Stimulated activated CD4-positive, alpha-beta T cell treated with anti-CD3 and anti-CD28 coated beads, Interleukin-2, amount 100 ng/mL, for 4 hours (primary cell): ENCODE results near the gene RBM26.

Experiments used
- DNase-seq: peaks from one replicate; pipeline ENCODE4 v3.0.0-alpha.2; 2020; ENCODE audit warnings: low read depth

The RBM26 gene, protein sequence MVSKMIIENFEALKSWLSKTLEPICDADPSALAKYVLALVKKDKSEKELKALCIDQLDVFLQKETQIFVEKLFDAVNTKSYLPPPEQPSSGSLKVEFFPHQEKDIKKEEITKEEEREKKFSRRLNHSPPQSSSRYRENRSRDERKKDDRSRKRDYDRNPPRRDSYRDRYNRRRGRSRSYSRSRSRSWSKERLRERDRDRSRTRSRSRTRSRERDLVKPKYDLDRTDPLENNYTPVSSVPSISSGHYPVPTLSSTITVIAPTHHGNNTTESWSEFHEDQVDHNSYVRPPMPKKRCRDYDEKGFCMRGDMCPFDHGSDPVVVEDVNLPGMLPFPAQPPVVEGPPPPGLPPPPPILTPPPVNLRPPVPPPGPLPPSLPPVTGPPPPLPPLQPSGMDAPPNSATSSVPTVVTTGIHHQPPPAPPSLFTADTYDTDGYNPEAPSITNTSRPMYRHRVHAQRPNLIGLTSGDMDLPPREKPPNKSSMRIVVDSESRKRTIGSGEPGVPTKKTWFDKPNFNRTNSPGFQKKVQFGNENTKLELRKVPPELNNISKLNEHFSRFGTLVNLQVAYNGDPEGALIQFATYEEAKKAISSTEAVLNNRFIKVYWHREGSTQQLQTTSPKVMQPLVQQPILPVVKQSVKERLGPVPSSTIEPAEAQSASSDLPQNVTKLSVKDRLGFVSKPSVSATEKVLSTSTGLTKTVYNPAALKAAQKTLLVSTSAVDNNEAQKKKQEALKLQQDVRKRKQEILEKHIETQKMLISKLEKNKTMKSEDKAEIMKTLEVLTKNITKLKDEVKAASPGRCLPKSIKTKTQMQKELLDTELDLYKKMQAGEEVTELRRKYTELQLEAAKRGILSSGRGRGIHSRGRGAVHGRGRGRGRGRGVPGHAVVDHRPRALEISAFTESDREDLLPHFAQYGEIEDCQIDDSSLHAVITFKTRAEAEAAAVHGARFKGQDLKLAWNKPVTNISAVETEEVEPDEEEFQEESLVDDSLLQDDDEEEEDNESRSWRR

DNA sequence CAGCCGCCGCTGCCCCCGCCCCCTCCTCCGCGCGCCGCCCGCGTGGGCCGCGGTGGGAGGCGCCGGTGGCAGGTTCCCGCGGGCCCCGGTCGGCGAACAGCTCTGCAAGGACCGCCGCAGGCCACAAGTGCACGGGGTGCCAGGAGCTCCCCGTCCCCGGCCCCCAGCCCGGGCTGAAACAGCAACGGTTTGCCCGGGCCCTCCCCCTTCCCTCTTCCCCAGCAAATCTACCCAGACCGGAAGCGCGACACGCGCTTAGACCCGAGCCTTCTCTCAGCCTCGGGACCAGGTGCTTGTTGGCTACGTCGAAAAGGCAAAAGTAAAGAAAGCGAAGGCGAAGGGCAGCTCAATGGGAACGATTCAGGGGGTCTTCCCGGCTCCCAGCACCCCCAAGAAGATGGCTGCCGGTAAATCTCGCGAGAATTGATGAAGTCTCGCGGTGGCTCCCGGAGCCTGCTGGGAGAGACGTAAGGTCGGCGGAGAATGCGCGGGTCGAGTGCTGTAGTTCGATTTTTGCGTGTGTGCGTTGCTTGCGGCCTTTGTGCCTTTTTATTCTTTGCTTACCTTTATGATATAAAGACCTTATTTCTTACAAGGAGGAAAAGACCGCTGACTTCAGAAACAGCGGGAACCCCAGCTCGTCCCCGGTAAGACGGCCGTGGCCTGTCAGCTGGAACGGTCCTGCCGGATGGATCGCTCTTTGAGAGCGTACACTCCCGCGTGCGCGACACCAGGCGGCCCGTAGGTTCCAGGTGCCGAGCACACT lies at the start of gene RBM26:
TSS of gene RBM26 (minus strand) at position 425 of the 766 bp plus-strand sequence. CDS start 481 bp downstream, outside the sequence.
- DNase-seq: peak; percentile 90

DNA sequence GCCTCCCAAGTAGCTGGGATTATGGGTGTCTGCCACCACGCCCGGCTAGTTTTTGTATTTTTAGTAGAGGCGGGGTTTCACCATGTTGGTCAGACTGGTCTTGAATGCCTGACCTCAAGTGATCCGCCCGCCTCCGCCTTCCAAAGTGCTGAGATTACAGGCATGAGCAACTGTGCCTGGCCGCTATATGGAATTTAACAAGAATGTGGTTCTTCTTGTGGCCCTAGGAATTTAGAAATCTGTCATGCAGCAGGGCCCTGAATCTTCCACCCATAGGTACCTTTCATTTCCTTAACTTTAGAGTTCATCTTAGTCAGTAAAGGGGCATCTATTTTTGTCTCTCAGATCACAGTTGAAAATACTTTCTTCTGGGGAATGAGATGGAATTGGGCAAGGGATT lies 49.3 kb upstream of the RBM26 start:
- DNase-seq: no peak

DNA sequence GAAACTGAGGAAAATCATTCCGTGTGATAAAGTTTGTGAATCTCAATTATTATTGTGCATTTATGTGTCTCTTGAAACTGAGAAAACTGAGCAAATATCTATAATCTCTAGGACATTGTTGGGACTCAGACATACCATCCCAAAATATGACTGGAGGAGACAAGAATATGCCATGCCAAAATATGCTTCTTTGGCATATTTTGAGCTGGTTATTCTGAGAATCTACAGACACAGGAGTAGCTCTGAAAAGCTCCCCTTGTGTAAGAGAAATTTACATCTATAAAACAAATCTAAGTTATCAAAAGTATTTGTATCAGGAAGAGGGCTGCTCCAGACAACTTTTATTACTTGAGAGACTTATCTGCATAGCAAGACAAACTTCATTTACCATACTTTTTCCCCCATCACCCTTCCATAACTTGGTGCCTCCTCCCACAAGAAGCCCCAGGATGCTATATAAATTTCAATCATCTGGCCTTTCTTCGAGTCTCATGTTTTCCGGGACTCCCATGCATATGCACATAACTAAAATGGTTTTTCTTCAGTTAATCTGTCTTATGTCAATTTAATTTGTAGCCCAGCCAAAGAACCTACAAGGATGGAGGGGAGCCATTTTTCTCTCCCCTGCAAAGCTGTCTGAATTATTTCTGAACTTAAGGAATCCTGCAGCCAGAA lies 46.3 kb upstream of the RBM26 start:
- no peak for DNase-seq

DNA sequence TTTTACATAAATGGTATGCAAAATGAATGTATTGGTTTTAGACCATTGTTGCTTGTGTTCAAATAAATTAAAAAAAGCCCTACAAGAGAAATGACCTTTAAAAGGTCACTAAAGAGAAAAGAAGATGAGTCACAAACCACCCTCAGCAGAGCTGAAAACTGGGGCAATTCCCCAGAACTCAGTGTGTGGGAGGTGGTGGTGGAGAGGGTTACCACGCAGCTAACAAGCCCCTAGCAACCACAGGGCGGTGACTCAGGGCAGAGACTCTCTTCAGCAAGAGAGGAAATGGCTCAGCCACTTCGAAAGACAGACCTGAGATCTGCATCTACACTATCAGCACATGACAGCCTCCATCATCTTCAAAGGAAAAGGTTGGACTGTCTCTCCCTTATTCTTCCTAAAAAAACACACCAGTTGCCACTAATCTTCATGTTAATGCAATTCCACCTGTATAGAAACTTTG lies 45.5 kb upstream of the RBM26 start:
- DNase-seq: peak; percentile 96

DNA sequence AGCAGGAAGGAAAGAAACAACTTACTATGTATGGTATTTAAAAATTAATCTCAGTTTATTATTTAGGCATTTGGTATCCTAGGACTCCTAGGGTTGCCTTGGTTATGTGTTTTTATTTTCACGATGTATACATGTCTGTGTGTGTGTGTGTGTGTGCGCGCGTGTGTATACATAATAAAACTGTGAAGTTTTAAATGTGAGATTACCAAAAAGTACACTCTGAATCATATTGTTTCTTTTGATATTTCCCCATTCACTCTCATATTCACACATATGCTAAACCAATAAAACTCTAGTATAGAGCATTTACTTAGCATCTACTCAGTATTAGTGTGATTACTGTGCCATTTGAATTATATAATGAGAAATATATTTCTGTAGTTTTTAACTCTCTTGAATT lies 44.1 kb upstream of the RBM26 start:
- DNase-seq: no peak

DNA sequence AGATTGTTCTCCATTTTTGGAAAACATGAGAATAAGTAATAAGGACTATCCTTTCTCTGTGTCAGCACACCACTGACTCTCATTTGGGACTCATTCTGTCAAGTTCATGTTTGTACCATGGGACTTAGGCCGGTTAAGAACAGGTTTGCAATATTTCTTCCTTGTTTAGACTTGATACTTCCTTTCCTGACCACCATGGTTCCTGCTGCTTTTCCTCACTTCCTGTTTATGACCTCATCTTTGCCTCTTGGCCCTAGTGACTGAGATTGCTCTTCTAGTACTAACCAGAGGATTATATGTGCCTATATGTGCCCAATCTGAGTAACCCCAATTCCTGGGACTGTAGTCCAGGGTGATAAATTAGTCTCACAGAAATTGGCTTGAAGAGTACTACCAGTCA lies 42.4 kb upstream of the RBM26 start:
- DNase-seq: no peak

DNA sequence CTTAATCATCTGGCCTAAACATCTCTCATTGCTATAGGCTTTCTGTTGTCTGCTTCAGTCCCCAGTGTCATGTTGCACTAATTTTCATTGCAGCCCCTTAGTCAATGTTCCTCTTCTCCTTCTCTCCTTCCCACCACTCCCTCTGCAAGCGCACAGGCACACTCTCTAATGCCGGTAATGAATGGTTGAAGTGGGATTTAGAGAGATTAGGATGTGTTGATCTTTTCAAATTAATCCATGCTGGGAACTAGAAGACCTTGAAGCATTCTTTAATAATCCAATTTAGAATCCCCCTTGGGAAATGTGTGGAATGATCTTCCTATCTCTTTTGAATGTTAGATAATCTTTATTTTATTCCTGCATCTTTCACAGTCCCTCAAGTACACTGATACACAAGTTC lies 41.7 kb upstream of the RBM26 start:
- no peak for DNase-seq

DNA sequence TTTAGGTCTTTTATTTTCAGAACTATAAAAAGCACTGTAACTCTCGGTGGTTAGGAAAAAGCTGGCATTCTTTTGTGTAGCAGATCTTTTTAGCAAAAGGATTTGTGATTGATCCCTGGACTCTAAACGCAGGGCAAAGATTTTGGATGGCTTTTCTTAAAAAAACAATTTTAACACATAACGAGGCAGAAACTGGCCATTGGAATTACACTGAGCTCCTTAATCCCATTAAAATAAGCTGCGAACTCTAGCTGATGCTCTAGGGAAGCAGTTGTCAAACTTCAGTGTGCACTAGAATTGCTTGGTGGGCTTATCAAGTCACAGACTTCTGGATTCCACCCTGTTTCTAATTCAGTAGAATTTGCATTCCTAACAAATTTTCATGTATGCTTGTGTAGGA lies 41.1 kb upstream of the RBM26 start:
- DNase-seq: no peak

DNA sequence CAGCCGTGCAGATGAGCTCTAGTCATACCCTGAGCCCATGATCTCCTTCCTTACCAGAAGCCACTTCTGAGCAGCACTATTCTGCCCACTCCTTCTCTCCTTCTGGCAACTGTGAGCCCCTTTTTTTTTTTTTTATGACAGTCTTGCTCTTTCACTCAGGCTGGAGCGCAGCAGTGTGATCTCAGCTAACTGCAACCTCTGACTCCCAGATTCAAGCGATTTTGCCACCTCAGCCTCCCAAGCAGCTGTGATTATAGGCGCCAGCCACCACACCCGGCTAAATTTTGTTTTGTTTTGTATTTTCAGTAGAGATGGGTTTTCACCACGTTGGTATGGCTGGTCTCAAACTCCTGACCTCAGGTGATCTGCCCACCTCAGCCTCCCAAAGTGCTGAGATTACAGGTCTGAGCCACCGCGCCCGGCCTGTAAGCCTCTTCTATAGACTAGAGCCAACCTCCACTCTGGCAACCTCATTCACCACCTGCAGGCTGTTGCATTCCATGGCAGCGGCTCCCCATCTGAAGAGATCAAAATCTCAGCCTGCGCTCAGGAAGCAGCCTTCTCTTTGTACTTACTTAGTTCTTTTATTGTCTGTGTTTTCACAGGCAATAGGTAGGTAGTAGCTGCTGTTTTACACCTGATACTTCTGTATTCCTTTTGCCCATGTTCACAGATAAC lies 40.1 kb upstream of the RBM26 start:
- DNase-seq: no peak

DNA sequence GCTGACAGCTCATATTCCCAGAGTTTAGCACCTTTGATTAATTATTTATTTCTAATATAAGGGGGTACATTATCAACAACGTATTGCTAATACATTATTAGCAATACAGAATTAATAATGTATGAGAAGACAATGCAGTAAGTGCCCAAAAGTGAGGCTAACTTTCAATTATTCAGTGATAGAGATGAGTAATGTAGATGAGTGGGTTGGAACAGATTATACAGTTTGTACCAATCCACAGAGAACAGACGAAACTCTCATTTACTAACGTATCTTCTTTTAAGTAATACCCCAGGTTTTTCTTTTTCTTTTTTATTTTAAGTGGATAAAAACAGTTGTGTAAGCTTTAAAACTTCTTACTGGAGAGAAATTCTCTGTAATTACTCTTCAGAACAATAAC lies 36.7 kb upstream of the RBM26 start:
- DNase-seq: no peak

DNA sequence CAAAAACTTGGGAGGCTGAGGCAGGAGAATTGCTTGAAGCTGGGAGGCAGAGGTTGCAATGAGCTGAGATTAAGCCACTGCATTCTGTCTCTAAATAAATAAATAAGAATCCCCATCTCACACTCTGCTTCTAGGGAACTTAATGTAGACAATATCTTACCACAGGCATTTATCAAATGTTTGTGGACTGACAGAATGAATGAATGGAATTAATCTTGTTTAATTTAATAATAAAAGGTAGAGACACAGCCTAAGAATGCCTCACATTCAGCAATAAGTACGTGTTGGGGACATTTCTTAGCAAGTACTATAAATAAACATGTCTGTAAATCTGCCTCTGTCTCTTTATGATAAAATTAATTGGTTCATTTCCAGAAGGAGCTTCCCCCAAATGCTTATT lies 36.2 kb upstream of the RBM26 start:
- DNase-seq: no peak

DNA sequence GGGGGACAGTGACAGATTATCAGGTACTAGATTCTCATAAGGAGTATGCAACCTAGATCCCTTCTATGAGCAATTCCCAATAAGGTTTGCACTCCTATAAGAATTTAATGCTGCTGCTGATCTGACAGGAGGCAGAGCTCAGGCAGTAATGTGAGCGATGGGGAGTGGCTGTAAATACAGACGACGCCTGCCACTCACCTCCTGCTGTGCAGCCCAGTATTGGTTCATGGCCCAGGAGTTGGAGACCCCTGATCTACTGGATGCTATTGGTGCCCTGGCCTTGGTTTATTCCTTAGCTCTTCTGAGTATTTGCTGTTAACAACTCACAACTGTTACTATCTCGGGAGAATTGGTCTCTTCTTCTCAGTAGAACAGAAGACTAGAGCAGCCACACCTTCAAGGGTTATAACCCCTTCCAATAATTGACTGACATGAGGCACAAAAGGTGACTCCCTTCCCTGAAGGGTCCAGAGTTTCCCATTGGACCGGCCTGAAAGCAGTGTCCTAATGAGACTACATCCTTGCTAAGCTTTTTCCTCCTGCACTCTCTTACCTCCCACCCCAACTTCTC lies 35.0 kb upstream of the RBM26 start:
- no peak for DNase-seq

DNA sequence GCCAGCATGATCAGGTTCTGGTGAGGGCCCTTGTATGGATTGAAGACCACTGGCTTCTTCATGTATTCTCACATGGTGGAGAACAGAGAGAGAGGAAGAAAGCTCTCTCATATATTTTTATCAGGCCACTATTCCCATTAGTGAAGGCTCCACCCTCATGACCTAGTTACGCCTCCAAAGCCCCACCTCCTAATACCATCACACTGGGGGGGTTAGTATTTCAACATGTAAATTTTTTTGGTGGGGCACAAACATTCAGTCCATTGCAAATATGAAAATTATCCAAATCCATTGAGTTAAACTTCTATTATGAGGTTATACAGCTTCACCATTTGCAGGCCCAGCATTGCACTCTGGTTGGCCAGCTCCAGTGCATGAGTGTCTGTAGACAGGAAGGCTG lies 33.2 kb upstream of the RBM26 start:
- no peak for DNase-seq

DNA sequence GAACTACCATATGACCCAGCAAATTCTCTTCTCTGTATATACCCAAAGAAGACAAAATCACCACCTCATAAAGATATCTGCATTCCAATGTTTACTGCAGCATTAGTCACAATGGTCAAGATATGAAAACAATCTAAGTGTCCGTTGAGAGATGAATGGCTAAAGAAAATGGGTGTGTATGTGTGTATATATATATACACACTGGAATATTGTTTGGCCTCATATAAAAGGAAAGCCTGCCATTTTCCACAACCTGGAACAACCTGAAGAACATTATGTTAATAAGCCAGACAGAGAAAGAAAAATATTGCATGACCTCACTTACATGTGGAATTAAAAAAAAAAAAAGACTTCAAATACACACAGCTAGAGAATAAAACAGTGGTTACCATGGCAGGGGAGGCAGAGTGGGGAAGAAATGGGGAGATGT lies 29.5 kb upstream of the RBM26 start:
- no peak for DNase-seq

DNA sequence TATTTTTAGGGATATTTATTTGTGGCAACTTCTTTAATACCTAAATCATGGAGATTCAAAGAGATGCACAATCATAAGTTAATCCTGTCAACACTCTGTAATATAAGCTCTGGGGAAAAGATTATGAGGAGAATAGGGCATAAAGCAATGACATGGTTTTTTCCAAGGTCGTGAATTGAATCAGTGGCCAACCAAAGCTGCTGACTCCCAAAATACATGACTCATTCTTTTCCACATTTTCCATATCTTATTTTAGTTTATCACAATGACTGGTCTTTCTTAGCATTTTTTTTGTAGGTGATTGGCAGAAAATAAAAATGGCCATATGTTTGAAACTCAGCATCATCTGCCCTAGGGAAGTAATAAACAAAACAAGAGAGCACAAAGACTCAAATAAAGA lies 28.5 kb upstream of the RBM26 start:
- no peak for DNase-seq

DNA sequence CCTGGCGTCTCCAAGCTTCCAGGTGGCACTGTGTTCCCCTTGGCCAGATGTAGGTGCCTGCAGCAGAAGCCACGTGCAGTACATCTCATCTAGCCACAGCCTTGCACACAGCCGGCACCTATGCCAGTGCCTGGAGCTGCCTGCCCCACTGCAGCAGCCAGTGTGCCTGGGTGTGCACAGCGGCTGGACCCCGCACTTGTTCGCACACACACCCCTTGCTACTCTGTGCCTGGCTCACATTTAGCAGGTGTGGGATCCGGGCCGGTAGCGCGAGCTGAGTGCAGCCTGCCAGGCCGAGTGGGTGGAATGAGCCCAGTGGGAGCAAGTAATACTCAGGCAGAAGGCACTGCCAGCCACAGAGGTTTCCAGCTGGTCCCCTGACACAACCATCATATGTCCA lies 26.9 kb upstream of the RBM26 start:
- no peak for DNase-seq

DNA sequence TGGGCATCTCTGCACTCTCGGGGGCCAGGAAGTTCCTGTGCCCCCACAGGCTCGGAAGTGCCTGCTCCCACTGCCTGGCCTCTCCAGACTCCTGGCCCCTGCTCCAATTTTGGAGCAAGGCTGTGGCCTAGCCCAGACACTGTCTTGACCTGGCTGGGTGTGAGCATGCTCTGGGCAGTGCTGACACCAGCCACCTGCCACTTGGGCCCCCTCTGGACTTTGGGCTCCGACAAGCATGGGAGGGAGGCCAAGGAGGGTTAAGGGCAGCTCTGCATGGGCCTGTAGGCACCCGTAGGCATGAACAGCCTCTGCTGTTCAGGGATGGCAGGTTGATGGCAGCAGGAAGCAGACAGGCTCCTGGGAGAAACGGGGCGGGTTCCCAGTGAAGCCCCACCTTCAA lies 26.0 kb upstream of the RBM26 start:
- no peak for DNase-seq

DNA sequence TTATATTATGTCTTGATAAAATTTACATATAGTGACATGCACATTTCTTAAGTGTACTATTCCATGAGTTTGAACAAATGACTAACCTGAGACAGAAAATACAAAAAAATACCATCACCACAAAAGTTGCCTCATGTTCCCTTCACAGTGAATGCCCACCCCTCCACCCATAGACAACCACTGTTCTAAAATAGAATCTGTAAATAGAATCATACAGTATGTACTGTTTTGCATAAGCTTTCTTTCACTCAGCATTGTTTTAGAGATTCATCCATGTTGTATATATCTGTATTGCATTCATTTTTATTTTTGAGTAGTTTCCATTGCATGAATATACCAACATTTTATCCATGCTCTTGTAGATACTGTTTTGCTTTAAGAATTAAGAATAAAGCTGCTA lies 23.3 kb upstream of the RBM26 start:
- no peak for DNase-seq

DNA sequence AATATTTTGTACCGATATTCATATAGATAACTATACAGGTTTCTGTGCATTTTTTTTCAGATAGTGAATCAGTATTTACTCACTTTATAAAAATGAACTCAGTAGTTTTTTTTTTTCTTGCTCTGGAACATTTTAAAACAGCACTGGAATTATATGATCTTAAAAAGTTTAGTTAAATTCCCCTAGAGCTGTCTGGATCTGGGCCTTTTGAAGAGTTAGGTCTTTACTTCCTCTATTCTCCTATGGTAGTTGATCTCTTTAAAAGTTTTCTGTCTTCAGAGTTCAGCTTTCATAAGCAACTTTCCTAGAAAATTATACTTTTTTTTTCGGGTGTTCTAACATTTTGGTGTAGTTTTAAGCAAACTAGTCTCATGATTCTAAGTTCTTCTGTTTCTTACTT lies 21.8 kb upstream of the RBM26 start:
- no peak for DNase-seq

DNA sequence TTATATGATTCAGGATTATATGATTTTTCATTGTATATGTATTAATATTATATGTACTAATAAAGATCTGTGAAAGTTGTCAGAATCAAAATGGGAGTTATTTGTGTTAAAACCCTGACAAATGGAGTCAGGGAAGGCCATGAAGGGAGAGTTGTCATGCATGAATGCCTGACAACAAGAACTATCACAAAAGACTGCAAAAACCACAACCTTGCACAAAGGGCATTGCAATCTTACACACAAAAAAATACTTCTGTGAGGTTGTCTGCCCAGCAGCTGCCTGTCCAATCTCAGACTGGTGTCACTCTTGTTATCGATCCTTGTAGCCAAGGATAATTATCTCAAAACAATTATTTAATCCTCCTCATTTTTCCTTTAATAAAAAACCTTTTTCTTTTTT lies 21.2 kb upstream of the RBM26 start:
- no peak for DNase-seq
